Testis (tissue), 2 donors: ENCODE measurements around the gene CEP78.

ENCODE experiments used
- CTCF ChIP-seq, 3 experiments: fragments of 450-650 bp in 2 of 3; fragments of 200-600 bp in 1 of 3; sonication (generic) in 1 of 3; IDR thresholded peaks; one replicate each; pipeline ENCODE4 v1.5.1; 2016 to 2019; ENCODE audit warnings: antibody characterized with exemption in 3 of 3, mild to moderate bottlenecking in 2 of 3, moderate library complexity in 1 of 3
- POLR2A ChIP-seq: fragments of 450-650 bp; IDR thresholded peaks from one replicate; pipeline ENCODE4 v1.6.1; 2017; ENCODE audit warnings: antibody characterized with exemption, mild to moderate bottlenecking, moderate library complexity

GRCh38 chr9:78252616-78253015 is 16.7 kb downstream of the CEP78 start:
- TF ChIP-seq CTCF (IDR thresholded peaks at IDR 0.05) = no peak
- TF ChIP-seq POLR2A = no peak
